ENCODE measurements around the gene FAM120C. TPM values are rescaled to one million over a fixed set of nuclear protein-coding genes. Genes with fewer than 3 reads are reported as not detected.

FAM120C gene
- total RNA-seq, 4 donors from 2014 or later: 4.7 to 12.8 (median 10.9) TPM

DNA sequence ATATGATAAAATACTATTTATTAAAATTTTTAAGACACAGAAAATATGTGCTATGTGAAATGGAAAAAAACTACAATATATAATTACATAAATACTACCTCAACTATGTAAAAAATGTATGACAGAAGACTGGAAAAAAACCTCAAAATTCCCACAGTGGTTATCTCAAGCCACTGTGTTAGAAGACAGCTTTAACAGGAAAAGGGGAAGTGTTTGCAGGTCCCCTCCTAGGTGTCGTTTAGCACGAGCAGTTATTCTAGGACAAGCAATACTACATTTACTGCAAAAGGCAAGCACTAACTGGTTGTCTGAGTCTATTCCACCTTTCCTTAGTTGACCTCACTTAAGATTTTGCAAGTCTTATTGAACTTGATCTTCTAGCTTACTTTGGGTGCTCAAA, 93.9 kb downstream of the FAM120C start:
- no peaks in the 10 kb centered on the region for H3K9me3 ChIP-seq
- ATAC-seq (no peak), DNase-seq (no peak)
- no peak overlapping the region for H3K27ac ChIP-seq
- no peak overlapping the region for H3K4me3 ChIP-seq
- intact Hi-C loops (cut with DNase I; ENCODE audit: low total_unique reads) (no loop called here), in situ Hi-C loops (cut with MboI; ENCODE audit: low sequenced_read_pairs in 4 of 4) (no loop called here)
- H3K36me3 ChIP-seq: peaks cover 0 to 5% of the 10 kb centered on the region in 2 donors
- no peaks in the 10 kb centered on the region for H3K27me3 ChIP-seq
- TF ChIP-seq, protein P1, sequence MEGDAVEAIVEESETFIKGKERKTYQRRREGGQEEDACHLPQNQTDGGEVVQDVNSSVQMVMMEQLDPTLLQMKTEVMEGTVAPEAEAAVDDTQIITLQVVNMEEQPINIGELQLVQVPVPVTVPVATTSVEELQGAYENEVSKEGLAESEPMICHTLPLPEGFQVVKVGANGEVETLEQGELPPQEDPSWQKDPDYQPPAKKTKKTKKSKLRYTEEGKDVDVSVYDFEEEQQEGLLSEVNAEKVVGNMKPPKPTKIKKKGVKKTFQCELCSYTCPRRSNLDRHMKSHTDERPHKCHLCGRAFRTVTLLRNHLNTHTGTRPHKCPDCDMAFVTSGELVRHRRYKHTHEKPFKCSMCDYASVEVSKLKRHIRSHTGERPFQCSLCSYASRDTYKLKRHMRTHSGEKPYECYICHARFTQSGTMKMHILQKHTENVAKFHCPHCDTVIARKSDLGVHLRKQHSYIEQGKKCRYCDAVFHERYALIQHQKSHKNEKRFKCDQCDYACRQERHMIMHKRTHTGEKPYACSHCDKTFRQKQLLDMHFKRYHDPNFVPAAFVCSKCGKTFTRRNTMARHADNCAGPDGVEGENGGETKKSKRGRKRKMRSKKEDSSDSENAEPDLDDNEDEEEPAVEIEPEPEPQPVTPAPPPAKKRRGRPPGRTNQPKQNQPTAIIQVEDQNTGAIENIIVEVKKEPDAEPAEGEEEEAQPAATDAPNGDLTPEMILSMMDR (IDR thresholded peaks at IDR 0.05 in 4 of 5, conservative IDR thresholded peaks at IDR 0.05 in 1 of 5): no peak
- no peak for TF ChIP-seq POLR2A (IDR thresholded peaks at IDR 0.05)
- peaks cover 0 to 5% of the 10 kb centered on the region in 2 donors for H3K4me1 ChIP-seq

DNA sequence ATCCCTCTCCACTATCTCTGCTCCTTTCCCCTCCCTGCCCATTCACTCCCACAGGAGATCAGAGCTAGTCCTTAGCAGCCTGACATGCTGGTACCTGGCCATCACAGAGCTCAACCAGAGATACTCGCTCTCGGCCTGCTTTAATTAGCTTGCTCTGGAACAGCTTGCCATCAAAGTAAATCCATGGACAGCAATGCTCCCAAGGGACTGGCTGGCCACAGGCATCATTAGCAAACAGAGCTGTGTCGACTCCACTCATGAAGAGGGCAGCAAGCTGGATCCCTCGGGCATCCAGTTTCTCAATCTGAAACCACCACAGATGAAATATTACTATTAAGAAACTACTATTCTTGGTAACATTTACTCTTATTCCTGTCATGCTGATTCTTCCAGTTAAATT, 95.4 kb downstream of the FAM120C start:
- no peak for TF ChIP-seq POLR2A (IDR thresholded peaks at IDR 0.05)
- TF ChIP-seq, protein P1 (IDR thresholded peaks at IDR 0.05 in 4 of 5, conservative IDR thresholded peaks at IDR 0.05 in 1 of 5): no peak
- Histone ChIP-seq H3K4me3 (no peak overlapping the region), H3K4me1 (peaks cover 0 to under 1% of the 10 kb centered on the region in 2 donors), H3K27ac (no peak overlapping the region), H3K27me3 (no peaks in the 10 kb centered on the region), H3K36me3 (peaks cover 0 to 5% of the 10 kb centered on the region in 2 donors), H3K9me3 (no peaks in the 10 kb centered on the region)
- DNase-seq: no peak
- intact Hi-C loops (cut with DNase I; ENCODE audit: low total_unique reads): no loop called here
- in situ Hi-C loops (cut with MboI; ENCODE audit: low sequenced_read_pairs in 4 of 4): no loop called here
- no peak for ATAC-seq

DNA sequence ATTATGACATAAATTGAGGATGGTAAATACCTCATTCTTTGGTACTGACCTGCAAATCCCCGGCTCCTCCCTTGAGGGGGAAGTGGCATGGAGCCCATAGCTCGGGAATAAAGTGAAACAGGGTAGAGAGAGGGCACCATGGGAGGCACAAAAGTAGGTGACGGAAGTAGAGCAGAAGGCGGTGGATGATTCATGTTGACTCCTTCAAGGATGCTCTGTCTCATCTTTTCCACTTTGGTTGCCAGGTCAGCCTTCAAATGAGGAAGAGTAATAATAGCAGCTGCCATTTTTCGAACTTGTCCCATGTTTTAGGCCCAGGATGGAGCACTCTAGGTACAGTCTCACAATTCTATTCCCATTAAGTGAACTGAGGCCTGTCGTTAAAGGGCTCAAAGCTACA, 97.4 kb downstream of the FAM120C start:
- DNase-seq: no peak
- TF ChIP-seq, protein P1 (IDR thresholded peaks at IDR 0.05 in 4 of 5, conservative IDR thresholded peaks at IDR 0.05 in 1 of 5): no peak
- TF ChIP-seq POLR2A (IDR thresholded peaks at IDR 0.05): no peak
- Histone ChIP-seq H3K27me3 (no peaks in the 10 kb centered on the region), H3K9me3 (no peaks in the 10 kb centered on the region), H3K4me1 (no peaks in the 10 kb centered on the region), H3K4me3 (no peak overlapping the region), H3K36me3 (no peaks in the 10 kb centered on the region), H3K27ac (no peak overlapping the region)
- intact Hi-C loops (cut with DNase I; ENCODE audit: low total_unique reads): no loop called here
- no peak for ATAC-seq
- in situ Hi-C loops (cut with MboI; ENCODE audit: low sequenced_read_pairs in 4 of 4): no loop called here

DNA sequence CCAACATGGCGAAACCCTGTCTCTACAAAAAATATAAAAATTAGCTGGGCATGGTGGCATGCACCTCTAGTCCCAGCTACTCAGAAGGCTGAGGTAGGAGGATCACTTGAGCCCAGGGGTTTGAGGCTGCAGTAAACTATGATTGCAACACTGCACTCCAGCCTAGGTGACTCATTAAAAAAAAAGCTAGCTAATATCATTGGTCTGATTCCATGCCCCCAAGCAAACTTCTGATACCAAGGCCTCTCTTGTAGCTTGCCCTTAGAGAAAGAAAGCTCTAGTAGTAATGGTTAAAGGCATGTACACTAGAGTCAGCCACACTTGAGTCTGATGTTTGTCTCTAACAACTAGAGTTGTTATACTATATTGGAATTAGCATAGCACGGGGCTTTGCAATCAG, 106.2 kb downstream of the FAM120C start:
- Histone ChIP-seq H3K27me3 (no peaks in the 10 kb centered on the region), H3K9me3 (no peaks in the 10 kb centered on the region), H3K27ac (no peak overlapping the region), H3K36me3 (no peaks in the 10 kb centered on the region), H3K4me1 (no peaks in the 10 kb centered on the region), H3K4me3 (no peak overlapping the region)
- TF ChIP-seq POLR2A (IDR thresholded peaks at IDR 0.05): no peak
- TF ChIP-seq, protein P1 (IDR thresholded peaks at IDR 0.05 in 4 of 5, conservative IDR thresholded peaks at IDR 0.05 in 1 of 5): no peak
- DNase-seq (no peak), ATAC-seq (no peak)
- in situ Hi-C loops (cut with MboI; ENCODE audit: low sequenced_read_pairs in 4 of 4) (no loop called here), intact Hi-C loops (cut with DNase I; ENCODE audit: low total_unique reads) (no loop called here)

DNA sequence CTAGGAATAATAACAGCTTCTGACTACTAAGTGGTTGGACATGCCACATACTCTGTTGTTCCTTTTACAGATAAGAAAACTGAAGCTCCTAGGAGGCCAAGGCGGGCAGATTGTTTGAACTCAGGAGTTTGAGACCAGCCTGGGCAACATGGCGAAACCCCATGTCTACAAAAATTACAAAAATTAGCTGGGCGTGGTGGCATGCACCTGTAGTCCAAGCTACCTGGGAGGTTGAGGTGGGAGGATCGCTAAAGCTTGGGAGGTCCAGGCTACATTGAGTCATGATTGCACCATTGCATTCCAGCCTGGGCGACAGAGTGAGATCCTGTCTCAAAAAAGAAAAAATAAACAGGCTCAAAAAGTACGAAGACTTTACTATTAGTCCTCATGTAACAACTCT, 108.2 kb downstream of the FAM120C start:
- Histone ChIP-seq H3K4me1 (no peaks in the 10 kb centered on the region), H3K36me3 (no peaks in the 10 kb centered on the region), H3K9me3 (no peaks in the 10 kb centered on the region), H3K27me3 (no peaks in the 10 kb centered on the region), H3K4me3 (no peak overlapping the region), H3K27ac (no peak overlapping the region)
- in situ Hi-C loops (cut with MboI; ENCODE audit: low sequenced_read_pairs in 4 of 4): no loop called here
- DNase-seq (no peak), ATAC-seq (no peak)
- intact Hi-C loops (cut with DNase I; ENCODE audit: low total_unique reads): no loop called here
- TF ChIP-seq, protein P1 (IDR thresholded peaks at IDR 0.05 in 4 of 5, conservative IDR thresholded peaks at IDR 0.05 in 1 of 5): no peak
- no peak for TF ChIP-seq POLR2A (IDR thresholded peaks at IDR 0.05)
